ENCODE results near the gene MYO9A. TPM values are rescaled to one million over a fixed set of nuclear protein-coding genes. Genes with fewer than 3 reads are reported as not detected.

Gene MYO9A
- total and polyA plus RNA-seq, 10 of the 15 experiments (the other 5 are each of a cell fraction or from before 2014, with no cell fraction given) = 3.3 to 25.3 (median 12.2) TPM

GRCh38 chr15:72078887-72079286, 39.1 kb downstream of the MYO9A start (continued):
- no peak for TF ChIP-seq NRF1 (conservative IDR thresholded peaks at IDR 0.05; ENCODE audit: low read depth, low read length)
- TF ChIP-seq CTCF (IDR thresholded peaks at IDR 0.05 in 2 of 3, conservative IDR thresholded peaks at IDR 0.05 in 1 of 3; ENCODE audit: control insufficient read depth in 2 of 3, extremely low read depth in 1 of 3, insufficient read depth in 1 of 3, low read depth in 3 of 3, low read length in 3 of 3) = no peak
- no peak for TF ChIP-seq JUND (IDR thresholded peaks at IDR 0.05; ENCODE audit: low read depth, low read length)
- TF ChIP-seq BACH1 (IDR thresholded peaks at IDR 0.05; ENCODE audit: borderline replicate concordance) = no peak
- no peak for TF ChIP-seq SUZ12 (IDR thresholded peaks at IDR 0.05; ENCODE audit: unreplicated experiment)
- TF ChIP-seq EED (IDR thresholded peaks at IDR 0.05; ENCODE audit: low read depth) = peak; percentile 64
- TF ChIP-seq HDGF (IDR thresholded peaks at IDR 0.05) = no peak
- TF ChIP-seq SMAD1 (IDR thresholded peaks at IDR 0.05; ENCODE audit: low read depth, partially characterized antibody) = no peak
- no peak for TF ChIP-seq TCF3 (IDR thresholded peaks at IDR 0.05; ENCODE audit: borderline replicate concordance, insufficient read depth, low read depth, low read length)
- TF ChIP-seq IRF5 (IDR thresholded peaks at IDR 0.05; ENCODE audit: borderline replicate concordance) = no peak
- no peak for TF ChIP-seq RB1 (IDR thresholded peaks at IDR 0.05; ENCODE audit: borderline replicate concordance)
- TF ChIP-seq IRF3 (IDR thresholded peaks at IDR 0.05) = no peak
- no peak for TF ChIP-seq ASH2L (IDR thresholded peaks at IDR 0.05; ENCODE audit: borderline replicate concordance, low read depth)
- TF ChIP-seq SPI1 (IDR thresholded peaks at IDR 0.05; ENCODE audit: borderline replicate concordance, insufficient read depth, low read depth, low read length) = peak; percentile 22; the same call in 1 of the 2 replicates
- no peak for TF ChIP-seq USF2 (IDR thresholded peaks at IDR 0.05; ENCODE audit: borderline replicate concordance, low read depth, low read length)
- no peak for TF ChIP-seq YY1 (IDR thresholded peaks at IDR 0.05; ENCODE audit: low read depth, low read length)
- peak; percentile 81 for TF ChIP-seq ATF7 (IDR thresholded peaks at IDR 0.05; ENCODE audit: low read depth)
- TF ChIP-seq ZNF384 (IDR thresholded peaks at IDR 0.05; ENCODE audit: borderline replicate concordance, low read depth, low read length) = no peak
- no peak for TF ChIP-seq MAX (IDR thresholded peaks at IDR 0.05; ENCODE audit: low read depth, low read length)
- TF ChIP-seq NKRF (conservative IDR thresholded peaks at IDR 0.05) = no peak
- TF ChIP-seq FOXK2 (IDR thresholded peaks at IDR 0.05) = no peak
- TF ChIP-seq PAX8 (IDR thresholded peaks at IDR 0.05) = no peak
- peak; percentile 44; the same call in 1 of the 2 replicates for TF ChIP-seq ATF2 (IDR thresholded peaks at IDR 0.05; ENCODE audit: low read length)

All from GM12878 (cell line).